Stimulated activated CD4-positive, alpha-beta T cell treated with anti-CD3 and anti-CD28 coated beads, Interleukin-2, amount 100 ng/mL, for 24 hours (primary cell): ENCODE data around the gene CEP170.
"Not testable (repeated sequence)": the region's sequence is repeated elsewhere in the genome, so short reads cannot be mapped to it uniquely, and the experiment has no call there.

ENCODE experiments used
- DNase-seq, 2 donors: peaks; one replicate each; pipeline ENCODE4 v3.0.0-alpha.2; 2020

The CEP170 gene

GRCh38 chr1:243230914-243231313 is 24.2 kb downstream of the CEP170 start:
- no peak for DNase-seq

- no peak for DNase-seq
Measured at GRCh38 chr1:243229526-243229925, 25.6 kb downstream of the CEP170 start.

- DNase-seq = no peak
Measured at GRCh38 chr1:243227622-243228021, 27.5 kb downstream of the CEP170 start.

- DNase-seq = no peak
Measured at GRCh38 chr1:243218059-243218458, 37.0 kb downstream of the CEP170 start.

GRCh38 chr1:243217349-243217748 is 37.7 kb downstream of the CEP170 start:
- DNase-seq = no peak

GRCh38 chr1:243216741-243217140 is 38.3 kb downstream of the CEP170 start:
- no peak for DNase-seq

- not testable (repeated sequence) for DNase-seq
Measured at GRCh38 chr1:243215276-243215875, 39.7 kb downstream of the CEP170 start.

GRCh38 chr1:243213045-243213787 is 41.9 kb downstream of the CEP170 start:
- DNase-seq = no peak

- DNase-seq = not testable (repeated sequence)
Measured at GRCh38 chr1:243211984-243212383, 43.1 kb downstream of the CEP170 start.

- DNase-seq = not testable (repeated sequence)
Measured at GRCh38 chr1:243205026-243205501, 50.0 kb downstream of the CEP170 start.

- not testable (repeated sequence) for DNase-seq
Measured at GRCh38 chr1:243204336-243204735, 50.7 kb downstream of the CEP170 start.

- not testable (repeated sequence) for DNase-seq
Measured at GRCh38 chr1:243203196-243203595, 51.9 kb downstream of the CEP170 start.

GRCh38 chr1:243201316-243201715 is 53.8 kb downstream of the CEP170 start:
- not testable (repeated sequence) for DNase-seq

- not testable (repeated sequence) for DNase-seq
Measured at GRCh38 chr1:243197524-243197923, 57.6 kb downstream of the CEP170 start.

GRCh38 chr1:243193330-243193729 is 61.8 kb downstream of the CEP170 start:
- not testable (repeated sequence) for DNase-seq

- not testable (repeated sequence) for DNase-seq
Measured at GRCh38 chr1:243186201-243186995, 68.7 kb downstream of the CEP170 start.

- not testable (repeated sequence) for DNase-seq
Measured at GRCh38 chr1:243184787-243185186, 70.3 kb downstream of the CEP170 start.

GRCh38 chr1:243183661-243184060 is 71.4 kb downstream of the CEP170 start:
- not testable (repeated sequence) for DNase-seq

GRCh38 chr1:243183176-243183575 is 71.9 kb downstream of the CEP170 start:
- DNase-seq = not testable (repeated sequence)

GRCh38 chr1:243179720-243180119 is 75.4 kb downstream of the CEP170 start:
- DNase-seq = no peak

- not testable (repeated sequence) for DNase-seq
Measured at GRCh38 chr1:243177792-243178191, 77.3 kb downstream of the CEP170 start.

GRCh38 chr1:243173758-243174369 is 81.2 kb downstream of the CEP170 start:
- not testable (repeated sequence) for DNase-seq

GRCh38 chr1:243164911-243165310 is 90.2 kb downstream of the CEP170 start:
- DNase-seq = not testable (repeated sequence)
